GM12872 (cell line): ENCODE measurements around the gene ACP4.

ENCODE experiments used
- CTCF ChIP-seq: IDR thresholded peaks from 3 replicates; pipeline ENCODE4 v1.5.1; 2011; ENCODE audit warnings: low read depth, mild to moderate bottlenecking, low read length, moderate library complexity; ENCODE audit not compliant: insufficient read depth

The ACP4 gene

DNA sequence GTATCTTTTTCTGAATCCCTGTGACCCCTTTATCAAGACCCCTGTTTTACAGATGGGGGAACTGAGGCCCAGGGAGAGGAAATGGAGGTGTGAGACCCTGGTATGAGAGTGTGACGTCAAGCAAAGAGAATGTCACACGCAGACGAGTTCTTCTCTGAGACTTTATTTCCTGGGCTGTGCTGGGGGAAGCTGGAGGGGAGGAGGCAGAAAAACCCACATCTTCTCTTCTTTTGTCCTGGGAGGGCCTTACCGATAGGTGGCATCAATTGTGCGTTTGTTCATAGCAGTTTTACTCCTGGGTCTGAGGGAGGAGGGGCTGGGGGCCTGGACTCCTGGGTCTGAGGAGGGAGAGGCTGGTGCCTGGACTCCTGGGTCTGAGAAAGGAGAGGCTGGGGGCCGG is 48.0 kb downstream of the ACP4 start:
- TF ChIP-seq CTCF: peak; percentile 56

DNA sequence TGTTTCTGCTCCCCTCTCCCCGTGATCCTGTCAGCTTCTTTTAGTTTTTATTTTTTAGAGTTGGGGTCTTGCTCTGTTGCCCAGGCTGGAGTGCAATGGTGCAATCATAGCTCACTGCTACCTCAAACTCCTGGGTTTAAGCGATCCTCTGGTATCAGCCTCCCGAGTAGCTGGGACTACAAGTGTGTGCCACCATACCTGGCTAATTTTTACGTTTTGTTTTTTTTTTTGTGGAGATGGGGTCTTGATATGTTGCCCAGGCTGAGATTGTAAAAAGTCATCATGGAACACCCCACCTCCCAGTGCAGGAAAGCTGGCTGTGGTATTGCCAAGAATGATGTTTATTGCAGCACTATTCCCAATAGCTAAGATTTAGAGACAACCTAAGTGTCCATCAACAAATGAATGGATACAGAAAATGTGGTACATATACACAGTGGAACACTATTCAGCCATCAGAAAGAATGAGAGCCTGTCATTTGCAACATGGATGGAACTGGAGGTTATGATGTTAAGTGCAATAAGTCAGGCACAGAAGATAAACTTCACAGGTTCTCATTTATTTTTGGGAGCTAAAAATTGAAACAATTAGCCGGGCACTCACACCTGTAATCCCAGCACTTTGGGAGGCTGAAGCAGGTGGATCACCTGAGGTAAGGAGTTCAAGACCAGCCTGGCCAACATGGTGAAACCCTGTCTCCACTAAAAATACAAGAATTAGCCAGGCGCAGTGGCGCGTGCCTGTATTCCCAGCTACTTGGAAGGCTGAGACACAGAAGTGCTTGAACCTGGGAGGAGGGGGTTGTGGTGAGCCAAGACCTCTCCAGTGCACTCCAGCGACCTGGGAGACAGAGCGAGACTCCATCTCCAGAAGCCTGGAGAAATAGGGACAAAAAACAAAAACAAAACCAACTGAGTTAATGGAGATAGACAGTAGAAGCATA is 49.8 kb downstream of the ACP4 start:
- no peak for TF ChIP-seq CTCF

DNA sequence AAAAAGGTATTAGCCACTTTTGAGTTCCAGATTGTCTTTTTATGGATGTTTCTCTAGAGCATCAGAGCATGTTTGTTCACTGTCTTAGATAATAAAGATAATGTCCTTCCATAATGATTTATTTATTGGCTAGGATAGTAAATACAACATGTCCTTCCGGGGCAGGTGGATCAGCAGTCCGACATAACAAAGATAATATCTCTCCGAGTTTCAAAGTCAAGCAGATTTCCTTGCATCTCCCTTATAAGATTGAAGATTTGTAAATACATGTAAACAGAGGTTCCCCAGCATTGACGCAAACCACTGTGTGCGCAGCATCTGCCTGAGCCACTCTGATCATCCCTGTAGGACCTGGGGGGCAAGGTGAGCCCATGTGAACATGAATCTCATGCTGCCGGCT is 51.9 kb downstream of the ACP4 start:
- TF ChIP-seq CTCF: no peak

DNA sequence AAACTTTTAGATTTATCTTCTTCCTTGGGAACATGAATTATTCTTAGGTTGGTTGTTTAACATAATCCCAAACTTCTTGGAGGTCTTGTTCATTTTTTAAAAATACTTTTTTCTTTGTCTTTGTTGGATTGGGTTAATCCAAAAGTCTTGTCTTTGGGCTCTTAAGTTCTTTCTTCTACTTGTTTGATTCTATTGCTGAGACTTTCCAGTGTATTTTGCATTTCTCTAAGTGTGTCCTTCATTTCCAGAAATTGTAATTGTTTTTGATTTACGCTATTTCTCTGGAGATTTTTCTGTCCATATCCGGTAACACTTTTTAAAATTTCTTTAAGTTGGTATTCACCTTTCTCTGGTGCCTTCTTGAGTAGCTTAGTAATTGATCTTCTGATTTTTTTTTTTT is 53.0 kb downstream of the ACP4 start:
- TF ChIP-seq CTCF: no peak

GRCh38 chr19:50843701-50844221 is 53.5 kb downstream of the ACP4 start:
- TF ChIP-seq CTCF: no peak

GRCh38 chr19:50844296-50844935 is 54.2 kb downstream of the ACP4 start:
- no peak for TF ChIP-seq CTCF
